HG03432 (cell line): ENCODE data around the gene ZIC5.

Experiments used
- ATAC-seq: cut with Tn5 transposase; IDR thresholded peaks from one replicate; pipeline ENCODE4 v1.9.1; 2021; ENCODE audit warnings: mild to moderate bottlenecking, moderate library complexity; ENCODE audit not compliant: unreplicated experiment

Gene ZIC5

DNA sequence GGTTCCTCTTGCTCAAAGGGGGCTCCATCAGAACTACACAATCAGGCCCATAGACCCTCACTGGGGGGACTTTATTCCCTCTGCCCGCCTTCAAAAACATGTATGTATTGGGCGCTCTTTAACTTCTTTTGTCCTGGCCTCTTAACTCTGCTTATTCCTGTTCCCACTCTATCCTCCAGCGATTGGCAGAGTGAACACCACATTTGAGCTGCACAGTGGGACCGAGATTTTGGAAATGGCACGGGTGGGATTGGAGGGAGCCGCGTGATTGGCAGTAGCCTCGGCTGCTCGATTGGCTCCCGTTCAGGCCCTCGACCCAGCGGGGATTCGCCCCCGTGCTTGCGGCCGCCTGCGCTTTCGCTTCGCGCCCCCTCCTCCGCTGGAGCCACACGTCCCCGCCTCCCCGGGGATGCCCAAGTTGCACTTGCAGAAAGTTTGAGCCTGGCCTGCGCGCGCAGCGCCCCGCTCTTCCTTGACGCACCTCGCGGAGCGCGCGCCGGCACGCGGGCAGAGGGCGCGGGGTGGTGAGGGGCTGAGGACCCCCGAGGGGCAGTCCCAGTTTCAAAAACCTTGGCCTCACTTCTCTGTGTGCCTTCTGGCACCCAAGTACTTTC, at the start of gene ZIC5:
ZIC5 (minus strand) TSS at position 192 of the 614 bp plus-strand sequence; CDS start at position 28, 164 bp downstream.
- ATAC-seq, result no peak

DNA sequence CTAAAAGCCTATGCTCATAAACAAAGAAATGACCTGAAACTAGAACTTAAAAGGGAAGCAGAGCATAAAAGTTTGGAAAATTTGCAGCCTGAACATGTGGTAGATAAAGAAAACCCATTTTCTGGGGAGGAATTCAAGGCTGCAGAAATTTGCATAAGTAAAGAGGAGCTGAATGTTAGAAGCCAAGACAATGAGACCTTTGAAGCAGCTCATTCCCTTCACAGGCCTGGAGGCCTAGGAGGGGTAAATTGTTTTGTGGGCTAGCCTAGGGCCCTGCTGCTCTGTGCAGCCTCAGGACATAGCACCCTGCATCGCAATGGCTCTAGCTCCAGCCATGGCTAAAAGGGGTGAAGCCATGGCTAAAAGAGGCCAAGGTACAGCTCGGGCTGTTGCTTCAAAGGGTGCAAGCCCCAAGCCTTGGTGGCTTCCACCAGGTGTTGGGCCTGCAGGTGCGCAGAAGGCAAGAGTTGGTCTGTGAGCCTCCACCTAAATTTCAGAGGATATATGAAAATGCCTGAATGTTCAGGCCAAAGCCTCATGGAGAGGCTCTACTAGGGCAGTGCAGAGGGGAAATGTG, 48.3 kb upstream of the ZIC5 start:
- no peak for ATAC-seq

DNA sequence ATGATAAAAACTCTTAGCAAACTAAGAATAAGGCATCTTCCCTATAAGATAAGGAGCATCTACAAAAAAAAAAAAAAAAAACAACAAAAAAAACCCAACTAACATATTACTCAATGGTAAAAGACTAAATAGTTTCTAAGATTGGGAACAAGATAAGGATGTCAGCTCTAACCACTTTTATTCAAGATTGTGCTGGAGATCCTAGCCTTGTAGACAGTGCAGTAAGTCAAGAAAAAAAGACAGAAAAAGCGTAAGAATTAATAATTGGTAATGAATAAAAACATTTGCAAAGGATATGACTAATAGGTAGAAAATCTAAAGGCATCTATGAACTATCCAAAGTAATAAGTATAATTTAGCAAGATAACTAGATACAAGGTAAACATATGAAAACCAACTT, 43.1 kb upstream of the ZIC5 start:
- ATAC-seq, result no peak

GRCh38 chr13:99998261-99998660, 26.7 kb upstream of the ZIC5 start:
- ATAC-seq, result no peak

GRCh38 chr13:99997702-99998214, 26.2 kb upstream of the ZIC5 start:
- no peak for ATAC-seq

DNA sequence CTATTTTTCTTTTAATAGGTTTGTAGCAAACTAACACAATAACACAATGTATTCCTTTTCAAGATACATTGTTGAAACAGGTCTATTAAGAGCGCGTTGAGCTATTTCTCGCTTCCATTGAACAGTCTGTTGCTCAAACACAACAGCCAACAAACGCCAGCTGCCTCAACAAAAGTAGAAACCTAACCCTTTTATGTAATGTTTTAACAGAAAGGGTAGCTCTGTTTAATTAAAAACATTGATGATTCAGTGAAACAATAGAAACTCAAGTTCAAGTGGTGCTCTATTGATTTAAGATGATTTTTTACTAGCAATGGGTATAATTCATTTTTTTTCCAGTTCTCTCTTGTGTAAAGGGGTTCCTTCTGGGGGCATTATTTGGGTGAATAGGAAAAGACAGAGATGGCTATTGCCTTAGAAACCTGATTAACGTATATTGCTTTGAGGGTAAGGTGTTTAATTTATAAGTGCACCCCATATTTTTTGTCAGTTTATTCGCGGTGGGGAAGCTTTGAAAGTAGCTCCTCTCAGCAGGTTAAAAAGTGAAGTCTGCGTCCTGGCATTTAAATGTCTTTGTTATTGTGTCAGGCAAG, 24.9 kb upstream of the ZIC5 start:
- no peak for ATAC-seq

GRCh38 chr13:99995589-99996380, 24.2 kb upstream of the ZIC5 start:
- ATAC-seq, result no peak

DNA sequence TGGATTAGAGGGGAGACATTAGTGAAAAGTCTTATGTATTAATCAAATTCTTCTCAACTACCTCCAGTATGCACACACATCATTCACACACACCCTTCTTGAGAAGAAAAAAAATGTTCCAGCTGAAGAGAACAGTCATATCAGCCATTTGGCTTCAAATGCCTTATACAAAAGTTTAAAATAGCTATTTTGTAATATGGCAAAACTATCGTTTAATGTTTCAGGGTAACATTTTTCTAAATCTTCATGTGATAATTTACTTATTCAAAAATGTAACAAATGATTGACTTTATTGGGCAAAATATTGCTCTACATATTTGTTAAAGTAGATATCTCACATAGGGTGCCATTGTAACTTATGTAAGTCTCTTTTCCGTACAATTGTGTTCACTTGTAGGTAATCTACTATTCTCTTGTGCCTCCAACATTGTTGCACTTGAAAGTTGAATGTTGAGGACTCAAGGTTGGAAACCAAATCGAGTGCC, 23.6 kb upstream of the ZIC5 start:
- no peak for ATAC-seq

DNA sequence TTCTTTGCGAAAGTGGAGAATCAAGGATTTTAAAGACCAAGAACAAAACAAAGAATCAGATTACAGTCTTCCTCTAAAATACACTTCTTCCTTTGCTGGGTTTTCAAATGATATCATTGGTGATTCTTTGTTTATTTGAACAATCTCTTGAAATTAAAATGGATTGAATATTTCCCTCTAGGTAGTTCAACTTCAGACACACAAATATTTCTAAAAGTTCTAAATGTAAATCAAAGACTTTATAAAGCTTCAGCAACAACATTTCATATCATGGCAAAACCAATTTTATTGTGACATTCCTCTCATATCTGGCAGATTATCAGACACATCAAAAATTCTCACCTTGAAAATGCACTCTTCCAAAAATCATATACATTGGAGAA, 23.1 kb upstream of the ZIC5 start:
- no peak for ATAC-seq

DNA sequence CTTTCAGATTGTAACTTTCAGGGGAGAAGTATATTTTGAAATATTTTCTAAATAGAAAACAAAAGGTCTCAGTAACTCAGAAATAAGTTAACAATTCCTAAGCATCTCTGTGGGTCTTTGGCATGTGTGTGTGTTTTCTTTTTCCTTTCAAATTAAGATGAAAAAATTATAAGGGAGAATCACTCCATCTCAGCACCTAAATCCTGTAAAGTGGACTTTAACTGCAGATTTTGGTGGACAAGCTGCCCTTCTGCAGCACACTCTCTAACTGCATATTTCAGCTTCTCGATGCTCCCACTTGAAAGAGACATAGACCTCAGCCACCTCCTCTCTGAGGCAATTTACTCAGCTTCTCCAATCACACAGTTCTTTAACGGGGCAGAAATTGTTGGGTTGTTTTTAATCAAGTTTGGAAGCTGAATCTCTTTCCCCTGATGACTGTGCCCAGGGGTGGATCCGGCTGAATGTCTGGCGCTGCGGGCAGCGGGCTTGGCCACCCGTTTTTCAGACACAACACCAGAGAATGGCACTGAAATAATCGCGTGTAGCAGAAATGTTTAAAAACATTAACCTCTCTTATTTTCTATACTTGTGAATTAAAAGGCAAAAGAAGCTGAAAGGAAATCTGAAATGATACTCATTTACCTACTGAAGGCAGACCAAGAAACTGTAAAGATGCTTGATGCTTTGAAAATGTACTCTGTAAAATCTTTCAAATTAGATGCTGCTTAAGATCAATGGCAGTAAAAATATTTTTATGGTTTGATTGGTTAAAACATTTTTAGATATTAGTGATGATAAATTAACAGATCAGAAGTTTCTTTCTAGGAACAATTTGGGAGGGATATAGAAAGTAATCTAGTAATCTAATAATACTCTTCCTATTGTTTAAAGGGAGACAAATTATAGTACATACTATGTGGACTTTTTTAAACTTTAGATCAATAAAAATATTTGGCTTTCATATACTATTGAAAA, 22.4 kb upstream of the ZIC5 start:
- ATAC-seq, result no peak

DNA sequence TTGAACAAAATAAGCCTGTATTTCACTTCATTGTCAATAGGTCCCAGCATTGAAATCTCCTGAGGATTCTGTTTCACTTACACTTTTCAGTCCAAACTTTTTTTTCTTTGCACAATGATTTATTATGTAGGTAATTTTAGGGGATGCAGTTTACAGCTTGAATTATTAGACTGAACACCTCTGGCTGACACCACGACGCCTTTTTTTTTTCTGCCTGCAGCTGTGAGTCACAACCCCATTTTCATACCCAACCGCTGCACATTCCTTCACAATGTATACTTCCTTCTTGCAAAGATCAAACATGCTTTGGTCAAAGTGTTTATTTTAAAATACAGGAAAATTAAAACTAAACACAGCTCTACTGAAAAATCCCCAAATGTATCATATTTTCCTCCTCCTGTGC, 21.4 kb upstream of the ZIC5 start:
- ATAC-seq, result no peak

GRCh38 chr13:99991828-99992775, 20.5 kb upstream of the ZIC5 start:
- ATAC-seq, result no peak

GRCh38 chr13:99991013-99991827, 19.7 kb upstream of the ZIC5 start:
- ATAC-seq, result no peak

DNA sequence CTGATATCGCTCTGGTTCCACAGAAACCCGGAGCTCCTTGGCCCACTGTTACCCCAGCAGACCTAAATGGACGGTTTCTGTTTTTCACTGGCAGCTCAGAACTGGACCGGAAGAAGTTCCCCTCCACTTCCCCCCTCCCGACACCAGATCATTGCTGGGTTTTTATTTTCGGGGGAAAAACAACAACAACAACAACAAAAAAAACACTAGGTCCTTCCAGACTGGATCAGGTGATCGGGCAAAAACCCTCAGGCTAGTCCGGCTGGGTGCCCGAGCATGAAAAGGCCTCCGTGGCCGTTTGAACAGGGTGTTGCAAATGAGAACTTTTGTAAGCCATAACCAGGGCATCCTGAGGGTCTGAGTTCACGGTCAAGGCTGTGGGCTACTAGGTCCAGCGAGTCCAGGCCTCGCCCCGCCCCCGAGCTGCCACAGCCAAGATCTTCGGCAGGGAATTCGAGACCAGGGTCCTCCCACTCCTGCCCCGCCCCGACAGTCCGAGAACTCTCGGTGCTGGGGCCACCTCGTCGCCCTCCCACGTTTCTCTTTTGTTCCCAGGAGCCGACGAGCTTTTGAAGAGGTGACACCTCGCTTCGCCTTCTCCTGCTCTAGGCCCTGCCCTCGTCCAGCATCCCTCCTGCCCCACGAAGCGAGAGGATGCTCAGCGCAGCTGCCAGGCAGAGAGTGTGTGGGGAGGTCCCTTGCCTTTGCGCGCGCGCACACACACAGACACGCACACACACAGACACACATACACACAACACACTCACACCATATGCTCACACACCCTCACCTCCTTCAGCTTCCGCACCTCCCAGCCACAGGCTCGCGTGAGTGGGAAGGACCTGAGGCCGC, 18.8 kb upstream of the ZIC5 start:
- no peak for ATAC-seq

DNA sequence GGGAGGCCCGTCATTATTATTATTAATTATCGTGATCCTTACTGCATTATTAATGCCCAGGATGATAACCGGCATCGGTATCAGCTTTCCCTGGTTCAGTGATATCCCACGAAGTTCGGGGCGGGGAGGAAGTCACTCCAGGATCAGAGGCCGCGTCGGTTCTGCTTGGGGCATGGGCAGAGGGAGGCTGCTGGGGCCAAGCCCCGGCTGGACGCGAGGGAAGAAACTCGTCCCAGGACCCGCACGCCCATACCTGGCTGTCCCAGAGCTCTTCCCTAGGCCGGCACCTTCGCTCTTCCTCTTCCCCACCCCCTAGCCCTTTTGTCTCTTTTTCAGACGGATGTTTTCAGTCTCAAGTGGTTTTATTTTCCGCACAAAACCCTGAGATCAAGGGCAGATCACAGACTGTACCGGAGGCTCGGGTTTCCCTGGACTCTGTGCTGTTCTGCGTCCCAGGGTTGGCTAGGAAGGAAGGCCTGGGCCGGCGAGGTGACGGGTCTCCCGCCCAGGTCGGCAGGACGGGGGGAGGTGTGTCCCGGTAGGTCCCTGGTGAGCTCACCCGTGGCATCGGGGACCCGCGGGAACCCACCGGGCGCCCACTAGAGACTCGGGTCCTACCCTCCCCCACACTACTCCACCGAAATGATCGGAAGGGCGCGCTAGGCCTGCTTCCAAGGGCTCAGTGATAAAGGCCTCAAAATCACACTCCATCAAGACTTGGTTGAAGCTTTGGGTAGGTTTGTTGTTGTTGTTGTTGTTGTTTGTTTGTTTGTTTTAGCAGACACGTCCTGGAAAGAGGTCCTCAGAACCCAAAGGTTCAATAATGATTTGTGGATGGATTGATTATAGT, 17.9 kb upstream of the ZIC5 start:
- no peak for ATAC-seq

GRCh38 chr13:99988529-99989275, 17.1 kb upstream of the ZIC5 start:
- ATAC-seq, result no peak
